Measurements from ENCODE around the gene TPX2.

TPX2 gene

DNA sequence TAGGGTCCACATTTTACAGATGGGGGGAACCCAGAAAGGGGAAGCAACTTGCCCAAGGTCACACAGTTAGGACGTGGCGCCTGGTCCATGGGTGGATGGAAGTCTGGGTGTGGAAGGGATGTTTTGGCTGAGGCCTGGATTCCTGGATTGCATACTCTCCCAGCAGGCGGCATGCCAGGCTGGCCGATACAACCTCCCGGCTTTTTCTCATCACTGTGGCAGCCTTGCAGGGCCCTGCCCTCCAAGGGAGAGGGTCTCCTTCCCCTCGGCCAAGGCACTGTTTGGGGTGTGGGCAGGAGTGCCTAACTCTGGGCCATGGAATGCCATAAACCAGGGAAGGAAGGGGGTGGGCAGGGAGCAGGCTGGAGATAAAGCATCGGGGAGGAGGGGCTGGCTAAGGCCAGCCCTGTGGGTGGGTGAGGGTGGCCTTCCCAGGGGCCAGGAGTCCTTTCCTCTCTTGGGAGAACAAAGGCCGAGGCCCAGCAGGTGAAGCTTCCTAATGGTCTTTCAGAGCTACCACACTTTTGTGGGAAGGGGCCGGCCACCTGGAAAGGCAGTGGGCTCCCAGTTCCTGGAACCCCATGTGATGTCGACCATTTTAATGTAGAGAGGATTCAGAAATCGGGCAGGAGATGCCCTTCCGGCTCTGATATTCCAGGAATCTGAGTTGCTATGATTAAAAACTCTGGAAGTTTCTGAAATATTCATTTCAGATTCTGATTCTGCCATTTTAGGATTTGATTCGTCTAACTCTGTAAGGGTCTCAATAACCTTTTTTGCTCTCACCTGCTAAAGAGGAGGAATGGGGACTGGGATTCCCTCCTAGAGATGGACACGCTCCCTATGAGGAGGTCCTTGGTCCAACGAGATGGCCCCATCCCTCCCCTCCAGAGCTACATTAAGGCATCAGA lies 102.1 kb downstream of the TPX2 start:
- no peak overlapping the region for H3K4me3 ChIP-seq (ENCODE audit: low read depth, low read length)
- no peak for TF ChIP-seq CTCF (conservative IDR thresholded peaks at IDR 0.05; ENCODE audit: low read depth, low read length)
- no peak for DNase-seq (ENCODE audit: low read depth)

GRCh38 chr20:31841928-31842327 lies 102.8 kb downstream of the TPX2 start:
- peak; percentile 84 for DNase-seq (ENCODE audit: low read depth)
- no peak for TF ChIP-seq CTCF (conservative IDR thresholded peaks at IDR 0.05; ENCODE audit: low read depth, low read length)
- peak overlapping the region; percentile 14 for H3K4me3 ChIP-seq (ENCODE audit: low read depth, low read length)

- no peak overlapping the region for H3K4me3 ChIP-seq (ENCODE audit: low read depth, low read length)
- TF ChIP-seq CTCF (conservative IDR thresholded peaks at IDR 0.05; ENCODE audit: low read depth, low read length) = no peak
- DNase-seq (ENCODE audit: low read depth) = peak; percentile 94
Measured at GRCh38 chr20:31842471-31843157, 103.5 kb downstream of the TPX2 start.

GRCh38 chr20:31843288-31843687 lies 104.2 kb downstream of the TPX2 start:
- no peak for DNase-seq (ENCODE audit: low read depth)
- H3K4me3 ChIP-seq (ENCODE audit: low read depth, low read length) = no peak overlapping the region
- TF ChIP-seq CTCF (conservative IDR thresholded peaks at IDR 0.05; ENCODE audit: low read depth, low read length) = no peak

- TF ChIP-seq CTCF (conservative IDR thresholded peaks at IDR 0.05; ENCODE audit: low read depth, low read length) = no peak
- H3K4me3 ChIP-seq (ENCODE audit: low read depth, low read length) = no peak overlapping the region
Measured at GRCh38 chr20:31843881-31844280, 104.8 kb downstream of the TPX2 start.

DNA sequence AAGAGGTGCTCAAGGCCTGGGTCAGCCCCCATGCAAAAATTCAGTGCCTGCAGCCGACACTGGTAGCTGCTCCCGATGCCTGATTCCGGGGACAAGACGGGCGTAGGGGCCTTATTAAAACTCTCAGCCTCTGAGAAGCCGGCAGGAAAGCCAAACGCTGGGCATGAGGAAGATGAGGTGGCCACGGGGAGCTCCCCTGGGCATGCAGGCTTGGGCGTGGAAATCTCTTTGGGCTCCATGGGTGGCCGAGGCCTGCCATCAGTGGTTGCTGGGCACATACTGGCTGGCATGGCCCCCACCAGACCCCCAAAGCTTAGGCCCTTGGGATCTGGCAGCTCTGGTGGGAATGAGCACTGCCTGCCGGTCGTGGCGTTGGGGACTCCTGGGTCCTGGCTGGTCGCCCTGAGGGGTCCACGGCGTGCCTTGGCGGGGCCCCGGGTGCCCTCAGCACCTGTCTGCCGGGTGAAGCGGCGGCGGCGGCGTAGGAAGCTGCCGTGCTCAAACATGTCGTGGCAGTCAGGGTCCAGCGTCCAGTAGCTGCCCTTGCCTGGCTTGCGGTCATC lies 105.7 kb downstream of the TPX2 start:
- H3K4me3 ChIP-seq (ENCODE audit: low read depth, low read length) = no peak overlapping the region
- DNase-seq (ENCODE audit: low read depth) = no peak
- no peak for TF ChIP-seq CTCF (conservative IDR thresholded peaks at IDR 0.05; ENCODE audit: low read depth, low read length)

More at GRCh38 chr20:31843881-31844280, 104.8 kb downstream of the TPX2 start:
- DNase-seq (ENCODE audit: low read depth) = no peak

Data from choroid plexus epithelial cell (primary cell).